Neural cell (in vitro differentiated cells): Measurements from ENCODE around the gene EDARADD.

Source experiments
- CTCF ChIP-seq: fragments of 450-650 bp; IDR thresholded peaks from 2 replicates; pipeline ENCODE4 v1.5.1; 2014; ENCODE audit warnings: antibody characterized with exemption, mild to moderate bottlenecking, moderate library complexity; ENCODE audit not compliant: poor library complexity, severe bottlenecking
- EP300 ChIP-seq: fragments of 450-650 bp; conservative IDR thresholded peaks from 2 replicates; pipeline ENCODE4 v1.6.1; 2014; ENCODE audit warnings: antibody characterized with exemption, mild to moderate bottlenecking, moderate library complexity; ENCODE audit not compliant: poor library complexity, severe bottlenecking
- EZH2 ChIP-seq: fragments of 200-600, 300-800 bp; shearing (Covaris generic), sonication (generic); IDR thresholded peaks from 2 replicates; pipeline ENCODE4 v1.6.1; 2014; ENCODE audit warnings: antibody characterized with exemption, low read length, borderline replicate concordance, mild to moderate bottlenecking; ENCODE audit not compliant: insufficient read depth, poor library complexity, severe bottlenecking
- POLR2AphosphoS5 ChIP-seq: IDR thresholded peaks from 2 replicates; pipeline ENCODE4 v1.6.1; 2012
- RAD21 ChIP-seq: fragments of 450-650 bp; conservative IDR thresholded peaks from 2 replicates; pipeline ENCODE4 v1.6.1; 2014; ENCODE audit warnings: antibody characterized with exemption, mild to moderate bottlenecking, moderate library complexity
- REST ChIP-seq: IDR thresholded peaks from 2 replicates; pipeline ENCODE4 v1.6.1; 2012; ENCODE audit warnings: borderline replicate concordance
- TAF1 ChIP-seq: IDR thresholded peaks from 2 replicates; pipeline ENCODE4 v1.6.1; 2012; ENCODE audit warnings: low read depth

- TF ChIP-seq CTCF, result no peak
- TF ChIP-seq EZH2, result no peak
- no peak for TF ChIP-seq POLR2AphosphoS5
- no peak for TF ChIP-seq REST
- TF ChIP-seq TAF1, result no peak
- no peak for TF ChIP-seq RAD21
- TF ChIP-seq EP300, result no peak
These were observed 28.4 kb downstream of the EDARADD start for GRCh38 chr1:236422517-236422876.
